ENCODE measurements around the gene SNRNP200. TPM values are rescaled to one million over a fixed set of nuclear protein-coding genes. Genes with fewer than 3 reads are reported as not detected.

SNRNP200 gene
- total RNA-seq, 2 donors from 2014 or later, result 117 to 148 TPM

GRCh38 chr2:96265840-96266679, 39.3 kb downstream of the SNRNP200 start, which contains the start of the genes CIAO1 and TMEM127:
CIAO1 (plus strand) TSS chr2:96266225; CDS start chr2:96266351, 126 bp downstream.
TMEM127 (minus strand) TSS chr2:96265997; CDS start chr2:96265381, 616 bp downstream.
- H3K4me1 ChIP-seq (replicated peaks), result peaks cover 9% of the 10 kb centered on the region
- intact Hi-C loops (cut with DNase I), result loop anchor here (2.0 kb wide), 2 partner anchors 39 to 57 kb away; partner anchors contain the start of genes SNRNP200 and STARD7
- TF ChIP-seq POLR2AphosphoS5 (IDR thresholded peaks at IDR 0.05) (peak; percentile 100), POLR2A (IDR thresholded peaks at IDR 0.05) (peak; percentile 92)
- TF ChIP-seq, protein P1, sequence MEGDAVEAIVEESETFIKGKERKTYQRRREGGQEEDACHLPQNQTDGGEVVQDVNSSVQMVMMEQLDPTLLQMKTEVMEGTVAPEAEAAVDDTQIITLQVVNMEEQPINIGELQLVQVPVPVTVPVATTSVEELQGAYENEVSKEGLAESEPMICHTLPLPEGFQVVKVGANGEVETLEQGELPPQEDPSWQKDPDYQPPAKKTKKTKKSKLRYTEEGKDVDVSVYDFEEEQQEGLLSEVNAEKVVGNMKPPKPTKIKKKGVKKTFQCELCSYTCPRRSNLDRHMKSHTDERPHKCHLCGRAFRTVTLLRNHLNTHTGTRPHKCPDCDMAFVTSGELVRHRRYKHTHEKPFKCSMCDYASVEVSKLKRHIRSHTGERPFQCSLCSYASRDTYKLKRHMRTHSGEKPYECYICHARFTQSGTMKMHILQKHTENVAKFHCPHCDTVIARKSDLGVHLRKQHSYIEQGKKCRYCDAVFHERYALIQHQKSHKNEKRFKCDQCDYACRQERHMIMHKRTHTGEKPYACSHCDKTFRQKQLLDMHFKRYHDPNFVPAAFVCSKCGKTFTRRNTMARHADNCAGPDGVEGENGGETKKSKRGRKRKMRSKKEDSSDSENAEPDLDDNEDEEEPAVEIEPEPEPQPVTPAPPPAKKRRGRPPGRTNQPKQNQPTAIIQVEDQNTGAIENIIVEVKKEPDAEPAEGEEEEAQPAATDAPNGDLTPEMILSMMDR (IDR thresholded peaks at IDR 0.05), result peak in 2 of 4 experiments; percentile 35 to 41

DNA sequence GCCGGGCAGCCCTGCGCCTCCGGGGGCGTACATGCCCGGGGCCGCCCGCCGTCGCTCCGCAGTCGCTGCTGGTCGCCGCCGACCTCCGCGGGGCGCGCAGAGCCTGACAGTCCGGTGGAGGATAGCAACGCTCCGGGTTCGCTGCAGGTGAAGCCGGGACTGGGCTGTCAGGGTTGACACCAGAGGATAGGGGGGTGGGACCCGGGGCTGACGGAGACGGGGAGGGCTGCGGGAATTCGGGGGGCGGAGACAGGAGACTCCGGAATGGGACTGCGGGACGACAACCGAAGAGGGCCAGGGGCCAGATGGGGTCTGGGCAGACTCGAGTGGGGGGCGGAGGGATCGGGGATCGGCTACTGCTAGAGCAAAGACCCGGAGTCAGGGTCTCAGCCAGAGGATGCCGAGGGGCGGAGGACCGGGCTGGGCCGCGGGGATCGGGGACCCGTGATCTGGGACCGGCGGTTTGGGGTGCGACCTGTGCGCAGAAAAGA, 40.0 kb downstream of the SNRNP200 start:
- no peaks in the 10 kb centered on the region for H3K27me3 ChIP-seq (replicated peaks; ENCODE audit: insufficient read depth)
- DNase-seq (ENCODE audit: low spot score), result no peak
- intact Hi-C loops (cut with DNase I), result loop anchor here (2.0 kb wide), 1 partner anchor 57 kb away; the partner anchor contains the start of gene STARD7
- H3K27ac ChIP-seq, result peak overlapping the region; percentile 79 to 80
- peak overlapping the region; percentile 96 to 97 for H3K4me3 ChIP-seq
- peaks cover 9% of the 10 kb centered on the region for H3K4me1 ChIP-seq (replicated peaks)
- no peak for TF ChIP-seq POLR2AphosphoS5 (IDR thresholded peaks at IDR 0.05)
- no peak for TF ChIP-seq POLR2A (IDR thresholded peaks at IDR 0.05)
- TF ChIP-seq, protein P1 (IDR thresholded peaks at IDR 0.05), result no peak
- H3K36me3 ChIP-seq, result peaks cover 0 to 11% of the 10 kb centered on the region in 2 donors
- no peaks in the 10 kb centered on the region for H3K9me3 ChIP-seq
- under 1% methylated on average over 44 of the region's 49 CpGs for WGBS

More at GRCh38 chr2:96265840-96266679, 39.3 kb downstream of the SNRNP200 start, which contains the start of the genes CIAO1 and TMEM127:
- peak within 1 kb of the TSS; percentile 96 to 97 for H3K4me3 ChIP-seq
- peak; percentile 98 for DNase-seq (ENCODE audit: low spot score)
- H3K9me3 ChIP-seq, result no peaks in the 10 kb centered on the region
- WGBS, result under 1% methylated on average over 25 of the region's 81 CpGs
- H3K36me3 ChIP-seq, result peaks cover 0 to 11% of the 10 kb centered on the region in 2 donors
- H3K27ac ChIP-seq, result peak within 1 kb of the TSS; percentile 79 to 80
- no peaks in the 10 kb centered on the region for H3K27me3 ChIP-seq (replicated peaks; ENCODE audit: insufficient read depth)

DNA sequence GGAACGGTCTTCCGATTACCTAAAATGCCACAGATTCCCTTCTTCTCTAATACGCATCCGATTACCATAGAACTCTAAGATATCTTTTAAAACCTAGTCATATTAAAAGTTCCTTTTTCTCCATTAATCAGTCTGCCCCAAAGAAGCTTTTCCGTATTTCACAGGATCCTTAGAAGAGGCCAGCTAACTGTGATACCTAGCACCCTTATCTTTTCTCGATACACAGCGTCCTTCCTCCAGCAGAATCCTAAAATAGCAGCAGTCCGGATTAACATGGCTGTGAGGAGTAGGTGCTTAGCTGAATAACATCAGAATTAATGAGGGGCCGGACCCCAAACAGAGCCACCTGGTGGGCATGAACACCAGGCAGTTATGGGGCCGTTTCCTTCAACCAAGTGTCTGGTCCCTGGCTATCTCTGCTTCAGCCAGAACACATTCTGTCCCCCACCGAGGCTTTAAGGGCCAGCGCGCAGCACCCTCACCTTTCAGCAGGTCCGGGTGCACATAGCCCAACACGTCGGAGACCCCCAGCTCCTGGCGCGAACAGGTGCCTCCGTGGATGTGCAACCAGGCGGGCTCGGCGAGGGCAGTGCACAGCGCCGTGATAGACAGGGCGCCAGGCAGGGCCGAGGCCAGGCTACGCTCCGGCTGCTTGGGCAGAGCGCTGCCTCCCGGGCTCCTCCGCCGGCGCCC, 40.5 kb downstream of the SNRNP200 start:
- DNase-seq (ENCODE audit: low spot score), result no peak
- Histone ChIP-seq H3K9me3 (no peaks in the 10 kb centered on the region), H3K27ac (peak overlapping the region; percentile 79 to 80), H3K36me3 (peaks cover 0 to 11% of the 10 kb centered on the region in 2 donors), H3K4me1 (replicated peaks) (peaks cover 9% of the 10 kb centered on the region), H3K4me3 (peak overlapping the region; percentile 96 to 97), H3K27me3 (replicated peaks; ENCODE audit: insufficient read depth) (no peaks in the 10 kb centered on the region)
- intact Hi-C loops (cut with DNase I), result loop anchor here (2.0 to 5.0 kb wide), 2 partner anchors 56 to 128 kb away; partner anchors contain the start of genes ASTL and STARD7
- 14% methylated on average over 29 of the region's 33 CpGs for whole genome bisulfite sequencing
- TF ChIP-seq POLR2A (IDR thresholded peaks at IDR 0.05) (no peak), POLR2AphosphoS5 (IDR thresholded peaks at IDR 0.05) (no peak)
- TF ChIP-seq, protein P1 (IDR thresholded peaks at IDR 0.05), result no peak

GRCh38 chr2:96264086-96264485, 41.3 kb downstream of the SNRNP200 start:
- H3K36me3 ChIP-seq, result peaks cover 0 to 11% of the 10 kb centered on the region in 2 donors
- TF ChIP-seq, protein P1 (IDR thresholded peaks at IDR 0.05), result no peak
- no peak for TF ChIP-seq POLR2AphosphoS5 (IDR thresholded peaks at IDR 0.05)
- no peak overlapping the region for H3K27ac ChIP-seq
- H3K4me3 ChIP-seq, result peak overlapping the region in 1 of 2 donors; percentile 97
- no peaks in the 10 kb centered on the region for H3K27me3 ChIP-seq (replicated peaks; ENCODE audit: insufficient read depth)
- WGBS, result 77% methylated on average over 4 of the region's 4 CpGs
- DNase-seq (ENCODE audit: low spot score), result no peak
- intact Hi-C loops (cut with DNase I), result loop anchor here (2.0 to 5.0 kb wide), 2 partner anchors 55 to 127 kb away; partner anchors contain the start of genes ASTL and STARD7
- peaks cover 9% of the 10 kb centered on the region for H3K4me1 ChIP-seq (replicated peaks)
- no peaks in the 10 kb centered on the region for H3K9me3 ChIP-seq
